ENCODE data around the gene GADD45A.

GADD45A gene

GRCh38 chr1:67685067-67685557, at the start of gene GADD45A:
Gene GADD45A (plus strand): TSS chr1:67685201. CDS start chr1:67685495, 294 bp downstream.
- DNase-seq (ENCODE audit: low spot score) = peak; percentile 97
- no peak for TF ChIP-seq CTCF (conservative IDR thresholded peaks at IDR 0.05; ENCODE audit: low read depth)
- peak within 1 kb of the TSS; percentile 100 for H3K27ac ChIP-seq
- POLR2A ChIA-PET (ENCODE audit: low non-redundant PET) = interaction anchor here (0.6 to 3.4 kb wide), 6 partner anchors 10 to 148 kb away, joined by 3 to 33 read pairs (median 3); no protein-coding TSS in a partner anchor
- CTCF ChIA-PET = interaction anchor here (0.6 to 2.4 kb wide), 5 partner anchors 75 to 153 kb away, joined by 3 to 16 read pairs (median 6); no protein-coding TSS in a partner anchor

- POLR2A ChIA-PET (ENCODE audit: low non-redundant PET) = no interaction called here
- CTCF ChIA-PET = no interaction called here
- H3K27ac ChIP-seq = no peak overlapping the region
- no peak for TF ChIP-seq CTCF (conservative IDR thresholded peaks at IDR 0.05; ENCODE audit: low read depth)
- DNase-seq (ENCODE audit: low spot score) = no peak
Measured at GRCh38 chr1:67636146-67636545, 48.9 kb upstream of the GADD45A start.

- POLR2A ChIA-PET (ENCODE audit: low non-redundant PET) = no interaction called here
- DNase-seq (ENCODE audit: low spot score) = no peak
- TF ChIP-seq CTCF (conservative IDR thresholded peaks at IDR 0.05; ENCODE audit: low read depth) = no peak
- CTCF ChIA-PET = no interaction called here
- no peak overlapping the region for H3K27ac ChIP-seq
Measured at GRCh38 chr1:67639361-67639760, 45.6 kb upstream of the GADD45A start.

- ChIA-PET CTCF (no interaction called here), POLR2A (ENCODE audit: low non-redundant PET) (no interaction called here)
- TF ChIP-seq CTCF (conservative IDR thresholded peaks at IDR 0.05; ENCODE audit: low read depth) = no peak
- H3K27ac ChIP-seq = no peak overlapping the region
- no peak for DNase-seq (ENCODE audit: low spot score)
Measured at GRCh38 chr1:67642629-67643028, 42.4 kb upstream of the GADD45A start.

- no peak overlapping the region for H3K27ac ChIP-seq
- ChIA-PET POLR2A (ENCODE audit: low non-redundant PET) (no interaction called here), CTCF (interaction anchor here (0.7 kb wide), 2 partner anchors 10 to 75 kb away, joined by 3 to 4 read pairs; no protein-coding TSS in a partner anchor)
- DNase-seq (ENCODE audit: low spot score) = no peak
- TF ChIP-seq CTCF (conservative IDR thresholded peaks at IDR 0.05; ENCODE audit: low read depth) = no peak
Measured at GRCh38 chr1:67644566-67644965, 40.4 kb upstream of the GADD45A start.

GRCh38 chr1:67645495-67646144, 39.4 kb upstream of the GADD45A start:
- H3K27ac ChIP-seq = peak overlapping the region; percentile 49
- DNase-seq (ENCODE audit: low spot score) = no peak
- TF ChIP-seq CTCF (conservative IDR thresholded peaks at IDR 0.05; ENCODE audit: low read depth) = no peak
- POLR2A ChIA-PET (ENCODE audit: low non-redundant PET) = no interaction called here
- CTCF ChIA-PET = no interaction called here
